ENCODE data around the gene STOM. TPM values are rescaled to one million over a fixed set of nuclear protein-coding genes. Genes with fewer than 3 reads are reported as not detected.

The STOM gene
- total RNA-seq, 3 donors from 2014 or later (not counting 1 experiment from before 2014, with no cell fraction given), result 185 to 241 (median 189) TPM

GRCh38 chr9:121300283-121301119 lies 69.5 kb downstream of the STOM start:
- H3K27me3 Mint-ChIP-seq (ENCODE audit: low read depth in 2 of 2), result no peaks in the 10 kb centered on the region
- no peak for TF ChIP-seq CTCF (IDR thresholded peaks at IDR 0.05)
- ATAC-seq, result no peak
- H3K4me1 ChIP-seq (ENCODE audit: control insufficient read depth, insufficient read depth, low read length), result peaks cover 23% of the 10 kb centered on the region
- no peaks in the 10 kb centered on the region for H3K27me3 ChIP-seq (ENCODE audit: control insufficient read depth, insufficient read depth, low read length)
- H3K27ac Mint-ChIP-seq, result peak overlapping the region in 1 of 2 donors; percentile 37
- intact Hi-C loops (cut with micrococcal nuclease), result no loop called here
- WGBS (ENCODE audit: insufficient coverage), result 71% methylated on average over 13 of the region's 13 CpGs
- H3K36me3 Mint-ChIP-seq, result peaks cover 9% of the 10 kb centered on the region
- peak overlapping the region; percentile 10 for H3K4me3 ChIP-seq (ENCODE audit: low read length)
- no peak for DNase-seq
- H3K4me3 Mint-ChIP-seq, result peak overlapping the region; percentile 89
- no peak overlapping the region for H3K27ac ChIP-seq (ENCODE audit: low read length)
- H3K36me3 ChIP-seq (ENCODE audit: control insufficient read depth, insufficient read depth, low read length), result peaks cover 25% of the 10 kb centered on the region
- peaks cover 18 to 33% of the 10 kb centered on the region in 2 donors for H3K4me1 Mint-ChIP-seq
- no peaks in the 10 kb centered on the region for H3K9me3 ChIP-seq (ENCODE audit: control insufficient read depth, insufficient read depth, low read length)
- H3K9me3 Mint-ChIP-seq, result no peaks in the 10 kb centered on the region

- intact Hi-C loops (cut with micrococcal nuclease), result no loop called here
- TF ChIP-seq CTCF (IDR thresholded peaks at IDR 0.05), result no peak
- no peaks in the 10 kb centered on the region for H3K27me3 ChIP-seq (ENCODE audit: control insufficient read depth, insufficient read depth, low read length)
- Mint-ChIP-seq H3K4me3 (peak overlapping the region; percentile 89), H3K36me3 (peaks cover 6% of the 10 kb centered on the region), H3K9me3 (no peaks in the 10 kb centered on the region), H3K4me1 (peaks cover 18 to 33% of the 10 kb centered on the region in 2 donors), H3K27me3 (ENCODE audit: low read depth in 2 of 2) (no peaks in the 10 kb centered on the region), H3K27ac (peak overlapping the region; percentile 25 to 75)
- DNase-seq (peak; percentile 10 to 27), ATAC-seq (peak; percentile 73 to 81 (median 74))
- WGBS (ENCODE audit: insufficient coverage), result 2% methylated on average over 74 of the region's 74 CpGs
- peaks cover 25% of the 10 kb centered on the region for H3K36me3 ChIP-seq (ENCODE audit: control insufficient read depth, insufficient read depth, low read length)
- H3K27ac ChIP-seq (ENCODE audit: low read length), result no peak overlapping the region
- H3K4me3 ChIP-seq (ENCODE audit: low read length), result peak overlapping the region; percentile 37
- H3K4me1 ChIP-seq (ENCODE audit: control insufficient read depth, insufficient read depth, low read length), result peaks cover 23% of the 10 kb centered on the region
- H3K9me3 ChIP-seq (ENCODE audit: control insufficient read depth, insufficient read depth, low read length), result no peaks in the 10 kb centered on the region
Measured at GRCh38 chr9:121299467-121300282, 70.4 kb downstream of the STOM start.

GRCh38 chr9:121298689-121299466 lies 71.2 kb downstream of the STOM start:
- DNase-seq, result no peak

More at GRCh38 chr9:121298689-121299466, 71.2 kb downstream of the STOM start:
- Histone ChIP-seq H3K27me3 (ENCODE audit: control insufficient read depth, insufficient read depth, low read length) (no peaks in the 10 kb centered on the region), H3K4me1 (ENCODE audit: control insufficient read depth, insufficient read depth, low read length) (peaks cover 23% of the 10 kb centered on the region), H3K36me3 (ENCODE audit: control insufficient read depth, insufficient read depth, low read length) (peaks cover 18% of the 10 kb centered on the region), H3K9me3 (ENCODE audit: control insufficient read depth, insufficient read depth, low read length) (no peaks in the 10 kb centered on the region), H3K4me3 (ENCODE audit: low read length) (peak overlapping the region; percentile 37), H3K27ac (ENCODE audit: low read length) (no peak overlapping the region)
- no peaks in the 10 kb centered on the region for H3K36me3 Mint-ChIP-seq
- peaks cover 18 to 33% of the 10 kb centered on the region in 2 donors for H3K4me1 Mint-ChIP-seq
- WGBS (ENCODE audit: insufficient coverage), result 46% methylated on average over 12 of the region's 13 CpGs
- H3K9me3 Mint-ChIP-seq, result no peaks in the 10 kb centered on the region
- ATAC-seq, result peak in 2 of 3 donors; percentile 24 to 41
- intact Hi-C loops (cut with micrococcal nuclease), result no loop called here
- no peak for TF ChIP-seq CTCF (IDR thresholded peaks at IDR 0.05)
- H3K27me3 Mint-ChIP-seq (ENCODE audit: low read depth in 2 of 2), result no peaks in the 10 kb centered on the region
- H3K27ac Mint-ChIP-seq, result peak overlapping the region; percentile 25 to 75
- peak overlapping the region; percentile 81 for H3K4me3 Mint-ChIP-seq

All from natural killer cell (primary cell).